EH (cell line): ENCODE data around the gene ATXN2L.
A peak's percentile ranks its signal among the peaks of the same experiment; 100 is the strongest.
"Not testable (repeated sequence)": the region's sequence is repeated elsewhere in the genome, so short reads cannot be mapped to it uniquely, and the experiment has no call there.

ENCODE experiments used
- DNase-seq: peaks from one replicate; pipeline ENCODE4 v3.0.0-alpha.2; 2015; ENCODE audit warnings: low read depth

Gene ATXN2L

DNA sequence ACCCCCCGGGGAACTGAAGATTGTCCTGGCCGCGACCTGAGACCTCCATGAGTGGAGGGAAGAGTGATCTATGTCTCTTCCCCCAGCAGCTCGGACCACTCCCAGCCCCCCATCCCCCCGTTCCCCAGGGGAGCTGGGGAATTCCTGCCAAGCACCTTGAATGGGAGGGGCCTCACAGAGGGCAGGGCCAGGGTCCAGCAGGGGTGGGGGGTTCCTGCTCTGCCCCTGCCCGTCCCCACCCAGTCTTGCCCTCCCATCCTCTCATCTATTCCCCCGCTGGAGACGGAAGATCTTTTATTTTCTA, 13.9 kb downstream of the ATXN2L start:
- DNase-seq: no peak

DNA sequence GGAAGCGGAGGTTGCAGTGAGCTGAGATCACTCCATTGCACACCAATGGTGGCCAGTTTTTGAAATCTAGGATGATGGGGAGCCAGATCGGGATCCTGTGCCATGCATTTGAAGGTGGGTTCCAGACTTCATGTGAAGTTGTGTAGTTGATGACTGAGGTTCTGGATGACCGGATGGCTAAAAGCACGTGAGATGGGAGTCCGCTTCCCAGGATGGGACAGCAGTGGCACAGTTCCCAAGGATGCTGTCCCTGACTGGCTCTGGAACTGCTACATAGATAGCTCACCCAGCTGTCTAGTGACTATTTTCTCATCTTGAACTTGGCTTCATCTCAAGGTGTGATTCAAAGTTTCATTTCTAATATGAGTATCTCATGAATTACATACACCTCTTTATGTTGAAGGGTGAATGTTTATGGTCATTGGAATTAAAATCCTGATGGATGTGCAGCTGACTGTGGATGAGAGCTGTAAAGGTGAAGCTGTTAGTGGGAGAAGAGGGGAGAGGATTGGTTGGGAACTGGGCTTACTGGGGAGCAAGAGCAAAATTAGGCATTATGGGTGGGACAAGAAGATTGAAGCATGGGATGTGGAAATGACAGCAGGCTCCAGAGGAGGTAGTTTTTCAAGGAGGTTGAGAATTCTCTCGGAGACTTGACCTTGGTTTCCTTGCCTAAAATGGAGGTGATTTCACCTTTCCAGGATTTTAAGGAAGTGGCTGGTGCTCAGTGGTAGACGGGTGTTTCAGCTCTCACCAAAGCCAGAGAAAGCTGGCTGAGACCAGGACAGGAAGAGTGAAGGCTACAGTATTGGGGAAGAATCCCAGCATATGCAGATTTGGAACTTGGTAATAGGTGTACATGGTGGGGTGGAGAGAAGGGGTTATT, 15.1 kb downstream of the ATXN2L start:
- no peak for DNase-seq

DNA sequence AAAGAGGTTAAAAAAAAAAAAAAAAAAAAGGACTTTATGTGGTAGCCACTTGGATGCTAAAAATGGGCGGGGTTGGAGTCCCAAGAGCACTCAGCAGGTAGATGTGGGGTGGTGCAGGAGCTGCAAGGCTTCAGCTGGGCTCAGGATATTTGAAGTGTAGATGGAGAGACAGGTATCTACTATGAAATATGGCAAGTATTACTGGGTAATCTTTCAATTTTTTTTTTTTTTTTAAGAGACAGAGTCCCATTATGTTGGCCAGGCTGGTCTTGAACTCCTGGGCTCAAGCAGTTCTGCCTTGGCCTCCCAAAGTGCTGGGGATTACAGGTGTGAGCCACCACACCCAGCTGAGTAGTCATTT, 15.7 kb downstream of the ATXN2L start:
- DNase-seq: no peak

DNA sequence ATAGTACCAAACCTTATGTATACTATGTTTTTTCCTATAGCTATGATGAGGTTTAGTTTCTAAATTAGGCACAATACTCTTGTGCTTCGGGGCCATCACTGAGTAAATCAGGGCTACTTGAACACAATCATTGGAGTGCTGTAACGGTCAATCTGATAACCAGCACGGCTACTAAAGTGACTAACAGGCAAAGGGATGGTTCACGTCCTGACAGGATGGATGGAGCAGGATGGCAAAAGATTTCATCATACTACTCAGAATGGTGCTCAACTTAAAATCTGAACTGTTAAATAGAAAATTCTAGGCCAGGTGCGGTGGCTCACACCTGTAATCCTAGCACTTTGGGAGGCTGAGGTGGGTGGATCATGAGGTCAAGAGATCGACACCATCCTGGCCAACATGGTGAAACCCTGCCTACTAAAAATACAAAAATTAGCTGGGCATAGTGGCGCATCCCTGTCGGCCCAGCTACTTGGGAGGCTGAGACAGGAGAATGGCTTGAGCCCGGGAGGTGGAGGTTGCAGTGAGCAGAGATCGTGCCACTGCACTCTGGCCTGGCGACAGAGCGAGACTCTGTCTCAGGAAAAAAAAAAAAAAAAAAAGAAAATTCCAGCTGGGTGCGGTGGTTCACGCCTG, 16.3 kb downstream of the ATXN2L start:
- no peak for DNase-seq

DNA sequence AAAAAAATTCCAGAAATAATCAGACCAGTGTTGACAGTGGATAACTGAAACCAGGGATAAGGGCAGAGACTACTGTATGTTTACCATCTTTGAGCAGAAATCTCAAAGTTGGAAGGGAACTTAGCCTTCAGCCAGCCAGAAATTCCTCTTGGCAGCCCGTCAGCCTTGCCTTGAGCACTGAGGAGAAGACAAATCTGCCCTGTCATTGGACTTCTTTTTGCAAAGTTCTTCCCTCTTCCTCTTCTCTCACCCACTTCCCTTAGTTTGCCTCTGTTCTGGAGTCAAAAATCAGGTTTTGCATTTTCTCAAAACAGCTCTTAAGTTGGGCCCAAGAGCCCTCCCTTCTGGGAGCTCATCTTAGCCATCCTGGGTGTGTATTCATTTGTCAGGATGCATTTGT, 17.1 kb downstream of the ATXN2L start:
- DNase-seq: no peak

DNA sequence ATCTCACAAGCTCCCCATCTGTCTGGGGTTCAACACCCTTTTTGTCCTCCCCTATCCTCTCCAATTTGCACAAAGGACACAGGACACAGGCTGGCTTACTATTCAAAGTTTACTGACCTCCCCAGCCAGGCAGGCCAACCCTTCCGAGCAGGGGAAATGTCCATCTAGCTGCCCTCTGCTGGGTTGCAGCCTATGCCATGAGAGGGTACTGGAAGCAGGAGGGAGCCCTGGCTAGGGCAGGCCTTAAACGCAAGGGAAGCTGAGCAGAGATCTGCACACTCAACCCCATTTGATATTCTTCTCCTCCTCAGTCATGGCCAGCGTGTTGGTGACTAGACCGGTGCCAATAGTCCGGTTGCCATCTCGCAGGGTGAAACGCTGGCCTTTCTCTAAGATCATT, 19.9 kb downstream of the ATXN2L start:
- no peak for DNase-seq

DNA sequence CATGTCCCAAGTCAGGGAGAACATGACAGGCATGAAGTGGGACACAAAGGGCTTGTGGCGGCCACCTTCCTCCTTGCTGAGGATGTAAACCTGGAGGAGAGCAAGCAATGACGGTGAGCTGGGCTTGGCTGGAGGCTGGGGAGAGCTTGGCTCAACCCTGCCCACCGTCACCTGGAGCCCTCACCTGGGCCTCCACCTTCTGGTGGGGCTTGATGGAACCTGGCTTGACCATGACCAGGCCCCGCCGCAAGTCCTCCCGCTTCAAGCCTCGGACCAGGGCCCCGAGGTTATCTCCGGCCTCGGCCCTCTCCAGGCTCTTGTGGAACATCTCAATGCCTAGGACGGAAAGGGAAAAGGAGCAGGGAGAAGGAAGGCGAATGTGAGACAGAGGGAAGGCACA, 21.0 kb downstream of the ATXN2L start:
- DNase-seq: no peak

DNA sequence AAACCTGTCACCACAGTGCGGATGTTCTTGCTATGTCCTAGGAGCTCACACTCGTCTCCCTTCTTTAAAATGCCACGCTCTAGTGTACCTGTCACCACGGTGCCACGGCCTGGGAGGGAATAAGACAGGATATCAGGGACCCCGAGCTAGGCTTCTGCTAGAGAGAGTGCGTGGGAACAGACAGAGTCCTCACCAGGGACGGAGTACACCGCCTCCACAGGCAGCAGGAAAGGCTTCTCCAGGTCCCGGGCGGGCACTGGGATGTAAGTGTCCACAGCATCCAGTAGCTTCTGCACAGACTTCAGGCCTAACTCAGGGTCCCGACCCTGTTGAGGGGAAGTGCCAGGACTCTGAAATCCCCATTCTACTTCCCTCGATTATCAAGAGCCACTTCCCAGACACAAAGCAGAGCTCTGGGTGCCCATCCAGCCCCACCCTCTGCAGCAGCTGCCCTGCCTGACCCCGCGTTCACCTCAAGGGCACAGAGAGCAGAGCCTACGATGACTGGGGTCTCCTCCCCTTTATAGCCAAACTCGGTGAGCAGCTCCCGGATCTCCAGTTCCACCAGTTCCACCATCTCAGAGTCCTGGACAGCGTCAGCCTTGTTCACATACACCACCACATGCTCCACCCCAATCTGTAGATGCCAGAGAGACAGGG, 21.6 kb downstream of the ATXN2L start:
- DNase-seq: no peak

DNA sequence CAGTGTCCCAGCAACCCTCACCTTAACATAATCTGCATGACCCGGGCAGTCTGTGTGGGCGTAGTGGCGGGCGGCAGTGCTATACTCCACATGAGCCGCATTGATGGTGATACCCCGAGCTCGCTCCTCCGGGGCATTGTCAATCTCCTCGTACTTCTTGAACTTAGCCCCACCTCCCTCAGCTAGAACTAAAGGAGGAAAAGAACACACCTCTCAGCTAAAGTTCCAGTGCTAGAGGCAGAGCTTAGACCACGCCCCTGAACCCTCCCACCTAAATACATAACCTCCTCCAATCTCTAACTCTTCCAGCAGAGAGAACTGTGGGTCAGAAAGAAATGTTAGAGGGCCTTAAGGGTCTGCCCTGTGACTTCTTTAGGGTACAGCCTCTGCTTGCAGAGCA, 22.5 kb downstream of the ATXN2L start:
- peak; percentile 48 for DNase-seq

DNA sequence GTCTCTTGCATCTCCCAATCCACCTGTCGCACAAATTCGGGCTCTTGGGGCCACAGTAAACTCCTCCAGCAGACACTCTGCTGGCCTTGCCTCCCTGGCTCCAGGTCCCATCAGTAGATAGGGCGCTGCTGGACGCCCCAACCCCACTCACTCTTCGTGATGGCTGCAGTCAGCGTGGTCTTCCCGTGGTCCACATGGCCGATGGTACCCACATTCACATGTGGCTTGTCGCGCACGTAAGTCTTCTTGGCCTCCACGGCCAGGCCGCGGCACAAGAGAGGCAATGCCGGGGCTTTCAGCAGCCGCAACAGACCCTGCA, 22.9 kb downstream of the ATXN2L start:
- DNase-seq: no peak

DNA sequence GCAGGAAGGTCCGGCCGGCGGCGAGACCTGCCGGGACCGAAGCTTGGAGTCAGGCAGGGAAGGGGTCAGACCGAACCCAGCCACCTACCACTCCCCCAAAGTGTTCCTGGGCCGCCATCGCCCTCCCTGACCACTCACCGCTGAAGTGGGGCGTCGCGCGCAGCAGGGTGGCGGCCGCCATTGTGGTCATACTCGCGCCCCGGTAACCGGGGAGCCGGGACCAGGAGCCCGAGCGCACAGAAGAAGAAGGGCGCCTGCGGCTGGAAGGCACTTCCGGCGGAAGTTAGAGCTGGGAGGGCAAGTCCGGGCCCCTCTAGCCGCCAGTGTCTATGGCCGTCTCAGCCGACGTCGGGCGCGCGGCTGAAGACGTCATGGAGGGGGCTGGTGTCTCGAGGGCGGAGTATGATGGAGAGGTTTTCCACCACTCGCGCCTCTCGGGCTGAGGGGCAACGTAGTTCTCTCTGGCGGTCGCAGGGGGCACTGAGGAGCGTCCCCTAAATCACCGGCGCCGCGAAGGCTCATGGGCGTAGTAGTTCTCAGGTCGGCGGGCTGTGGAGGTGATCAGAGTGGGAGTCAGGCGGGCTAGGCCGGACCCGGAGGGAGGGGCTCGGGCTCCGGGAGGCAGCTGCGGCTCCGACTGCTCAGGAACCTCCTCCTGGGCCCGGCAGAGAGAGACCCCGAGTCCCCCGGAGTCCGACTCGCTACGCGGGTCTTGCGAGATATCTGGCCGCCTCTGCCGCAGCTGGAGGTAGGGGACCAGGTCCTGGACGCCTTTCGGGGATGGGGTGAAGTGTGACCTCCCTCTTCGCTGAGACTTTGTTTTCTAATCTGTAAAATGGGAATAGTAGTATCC, 23.5 kb downstream of the ATXN2L start, which contains the start of gene TUFM:
TSS of gene TUFM (minus strand) at position 269 of the 853 bp plus-strand sequence. CDS start at position 190, 79 bp downstream.
- DNase-seq: peak; percentile 99

DNA sequence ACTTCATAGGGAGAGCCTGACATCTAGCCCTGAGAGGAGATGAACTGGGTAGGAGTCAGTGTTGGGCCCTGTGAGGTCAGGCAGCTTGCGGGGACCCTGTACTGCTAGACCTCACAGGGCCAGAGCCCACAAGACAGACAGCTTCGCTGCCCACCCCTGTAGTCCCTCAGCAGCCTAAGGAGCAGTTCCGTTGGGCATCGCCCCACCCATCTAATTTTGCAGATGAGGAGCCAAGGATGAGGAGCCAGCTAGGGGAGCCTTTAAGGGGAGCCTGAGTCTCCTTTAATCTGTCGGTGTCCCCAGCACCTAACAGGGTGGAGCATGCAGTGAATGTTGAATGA, 24.1 kb downstream of the ATXN2L start:
- peak; percentile 35 for DNase-seq

DNA sequence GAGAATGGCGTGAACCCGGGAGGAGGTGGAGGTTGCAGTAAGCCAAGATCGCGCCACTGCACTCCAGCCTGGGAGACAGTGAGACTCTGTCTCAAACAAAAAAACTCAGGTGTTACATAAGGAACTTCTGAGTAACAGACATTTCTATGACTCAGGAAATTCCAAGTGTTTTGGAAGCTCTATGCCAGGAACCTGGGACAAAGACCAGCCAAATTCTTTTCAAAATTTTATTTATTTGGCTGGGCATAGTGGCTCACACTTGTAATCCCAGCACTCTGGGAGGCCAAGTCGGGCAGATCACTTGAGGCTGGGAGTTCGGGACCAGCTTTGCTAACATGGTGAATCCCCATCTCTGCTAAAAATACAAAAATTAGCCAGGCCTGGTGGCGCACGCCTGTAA, 35.6 kb downstream of the ATXN2L start:
- peak; percentile 38 for DNase-seq

DNA sequence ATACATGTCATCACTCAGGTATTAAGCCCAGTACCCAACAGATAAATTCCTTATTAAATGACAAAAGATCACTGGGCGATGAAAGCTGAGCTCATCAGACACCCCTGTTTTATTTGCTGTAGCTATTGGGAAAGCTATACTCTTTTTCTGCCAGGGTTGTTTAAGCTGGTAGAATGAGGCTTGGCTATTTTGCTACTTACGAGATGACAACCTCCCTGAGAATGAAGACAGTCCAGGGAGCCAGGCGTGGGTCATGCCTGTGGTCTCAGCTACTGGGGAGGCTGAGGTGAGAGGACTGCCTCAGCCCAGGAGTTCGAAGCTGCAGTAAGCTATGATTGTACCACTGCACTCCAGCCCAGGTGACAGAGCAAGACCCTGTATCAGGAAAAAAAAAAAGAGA, 36.5 kb downstream of the ATXN2L start:
- DNase-seq: no peak

DNA sequence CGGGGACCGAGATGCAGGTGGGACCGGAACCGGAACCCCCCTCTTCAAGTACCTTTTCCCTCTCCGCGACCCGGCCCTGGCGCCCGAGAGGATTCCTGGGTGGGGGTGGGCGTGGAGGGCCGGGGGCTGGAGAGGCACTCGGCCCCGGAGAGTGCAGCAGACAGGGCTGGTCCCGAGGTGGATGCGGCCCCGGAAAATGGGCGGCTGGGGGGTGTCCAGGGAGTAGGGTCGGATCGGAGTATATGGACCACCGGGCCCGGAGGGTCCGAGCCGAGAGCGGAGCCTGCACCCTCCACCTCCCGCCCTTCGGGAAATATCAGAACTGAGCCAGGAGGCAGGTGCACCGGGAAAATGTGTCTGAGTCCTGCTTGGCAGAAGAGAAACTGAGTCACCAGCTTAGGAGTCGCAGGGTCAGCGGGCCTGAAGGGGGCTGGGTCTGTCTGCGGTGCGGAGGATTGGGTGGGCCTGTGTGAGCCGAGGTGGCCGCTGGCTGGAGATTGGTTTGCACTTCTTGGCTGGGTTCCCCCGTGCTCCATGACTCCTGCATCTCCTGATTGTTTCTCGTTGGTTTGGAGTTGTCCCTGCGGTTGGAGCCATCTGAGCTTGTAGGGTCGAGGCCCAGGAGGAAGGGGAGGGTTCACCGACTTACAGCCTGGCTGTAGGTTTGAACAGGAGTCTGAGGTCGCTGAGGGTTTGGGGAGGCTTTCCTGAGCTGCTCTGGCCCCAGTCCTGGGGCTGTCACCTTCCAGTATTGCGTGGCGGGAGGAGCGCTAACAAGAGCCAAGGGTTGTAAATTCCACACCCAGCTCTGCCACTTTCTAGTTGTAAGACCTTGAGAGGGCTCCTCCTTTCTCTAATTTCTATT, 41.4 kb downstream of the ATXN2L start:
- DNase-seq: peak; percentile 59

DNA sequence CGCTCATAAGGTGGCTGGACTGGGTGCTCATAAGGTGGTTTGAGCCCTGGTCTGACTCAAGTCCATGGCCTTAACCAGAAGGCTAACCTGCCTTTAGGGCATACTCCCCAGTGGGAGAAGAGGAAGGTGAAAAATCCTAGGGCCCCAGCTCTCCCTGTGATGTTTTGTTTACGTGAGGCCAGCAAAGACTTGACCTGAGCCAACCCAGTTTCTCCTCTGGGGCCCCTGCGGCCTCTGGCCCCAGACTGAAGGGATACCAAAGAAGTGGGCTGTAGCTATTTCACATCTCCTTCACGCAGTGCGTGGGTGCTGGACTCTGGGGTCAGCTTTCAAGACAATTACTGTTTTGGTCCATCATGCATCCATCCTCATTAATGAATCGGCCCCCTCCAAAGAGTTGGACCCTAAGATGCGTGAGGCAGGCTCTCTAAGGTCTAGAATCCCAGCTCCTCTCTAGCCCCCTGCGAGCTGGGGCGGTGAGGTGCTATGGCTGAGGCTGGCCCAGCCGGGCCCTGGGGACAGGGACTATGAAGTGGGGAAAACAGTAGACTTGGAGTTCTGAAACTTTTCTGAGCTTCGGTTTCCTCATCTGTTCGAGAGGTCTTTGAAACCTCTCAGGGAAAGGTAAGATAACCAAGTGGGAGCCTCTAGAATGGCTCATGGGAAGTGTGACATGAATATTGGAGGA, 42.3 kb downstream of the ATXN2L start:
- DNase-seq: no peak

DNA sequence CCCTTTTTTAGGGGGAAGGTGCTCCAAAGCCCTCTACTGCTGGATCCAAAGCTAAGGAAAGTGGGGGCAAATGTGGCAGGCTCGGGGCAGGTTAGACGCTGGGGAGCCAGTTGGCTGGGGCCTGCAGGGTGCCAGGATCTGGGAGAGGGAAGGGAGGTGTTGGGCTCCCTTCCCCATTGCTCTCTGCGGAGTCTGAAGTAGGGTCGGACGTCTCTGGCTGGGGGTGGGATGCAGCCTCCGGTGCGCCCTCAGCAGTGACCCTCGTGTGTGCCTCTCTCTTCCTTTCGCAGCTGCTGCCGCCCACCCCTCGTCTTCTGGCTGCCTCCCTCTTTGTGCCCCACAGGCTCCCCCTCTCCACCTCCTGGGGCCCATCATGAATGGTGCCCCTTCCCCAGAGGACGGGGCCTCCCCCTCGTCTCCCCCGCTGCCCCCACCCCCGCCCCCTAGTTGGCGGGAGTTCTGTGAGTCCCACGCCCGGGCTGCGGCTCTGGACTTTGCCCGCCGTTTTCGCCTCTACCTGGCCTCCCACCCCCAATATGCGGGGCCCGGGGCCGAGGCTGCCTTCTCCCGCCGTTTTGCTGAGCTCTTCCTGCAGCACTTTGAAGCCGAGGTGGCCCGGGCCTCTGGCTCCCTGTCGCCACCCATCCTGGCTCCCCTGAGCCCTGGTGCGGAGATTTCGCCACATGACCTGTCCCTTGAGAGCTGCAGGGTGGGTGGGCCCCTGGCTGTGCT, 43.1 kb downstream of the ATXN2L start:
- DNase-seq: no peak

DNA sequence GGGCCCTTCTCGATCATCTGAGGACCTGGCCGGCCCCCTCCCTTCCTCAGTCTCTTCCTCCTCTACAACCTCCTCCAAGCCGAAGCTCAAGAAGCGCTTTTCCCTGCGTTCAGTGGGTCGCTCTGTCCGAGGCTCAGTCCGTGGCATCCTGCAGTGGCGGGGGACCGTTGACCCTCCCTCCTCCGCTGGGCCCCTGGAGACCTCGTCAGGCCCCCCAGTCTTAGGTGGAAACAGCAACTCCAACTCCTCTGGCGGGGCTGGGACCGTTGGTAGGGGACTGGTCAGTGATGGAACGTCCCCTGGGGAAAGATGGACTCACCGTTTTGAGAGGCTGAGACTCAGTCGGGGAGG, 43.6 kb downstream of the ATXN2L start:
- no peak for DNase-seq

DNA sequence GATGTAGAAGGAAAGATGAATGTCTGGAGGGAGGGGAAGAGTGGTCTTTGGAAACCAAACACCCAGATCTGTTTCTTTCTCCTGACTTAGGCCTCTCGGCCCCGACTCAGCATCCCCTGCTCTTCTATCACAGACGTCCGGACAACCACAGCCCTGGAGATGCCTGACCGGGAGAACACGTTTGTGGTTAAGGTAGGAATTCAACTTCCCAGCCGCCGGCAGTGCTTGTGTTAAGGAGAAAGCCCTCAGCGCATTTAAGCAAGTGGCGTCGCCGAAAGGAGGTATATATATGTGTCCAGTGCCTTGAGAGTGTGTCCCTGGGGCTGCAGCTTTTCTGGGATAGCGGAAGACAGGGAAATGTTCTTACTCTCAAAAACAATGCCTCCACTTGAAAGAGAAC, 44.4 kb downstream of the ATXN2L start:
- no peak for DNase-seq

DNA sequence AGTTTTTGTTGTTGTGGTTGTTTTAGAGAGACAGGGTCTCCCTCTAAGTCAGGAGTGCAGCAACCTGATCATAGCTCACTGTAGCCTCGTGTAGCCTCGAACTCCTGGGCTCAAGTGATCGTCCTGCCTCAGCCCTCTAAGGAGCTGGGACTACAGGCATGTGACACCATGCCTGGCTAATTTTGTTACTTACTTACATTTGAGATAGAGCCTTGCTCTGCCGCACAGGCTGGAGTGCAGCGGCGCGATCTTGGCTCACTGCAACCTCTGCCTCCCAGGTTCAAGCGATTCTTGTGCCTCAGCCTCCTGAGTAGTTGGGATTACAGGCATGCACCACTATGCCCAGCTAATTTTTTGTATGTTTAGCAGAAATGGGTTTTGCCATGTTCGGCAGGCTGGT, 44.8 kb downstream of the ATXN2L start:
- DNase-seq: not testable (repeated sequence)
